Activated gamma-delta T cell treated with Interleukin-2 at 50 U/mL for 16 hours (primary cell): ENCODE results near the gene ZDHHC9.

Source experiments
- DNase-seq: peaks from one replicate; pipeline ENCODE4 v3.0.0-alpha.2; 2020

Gene ZDHHC9

DNA sequence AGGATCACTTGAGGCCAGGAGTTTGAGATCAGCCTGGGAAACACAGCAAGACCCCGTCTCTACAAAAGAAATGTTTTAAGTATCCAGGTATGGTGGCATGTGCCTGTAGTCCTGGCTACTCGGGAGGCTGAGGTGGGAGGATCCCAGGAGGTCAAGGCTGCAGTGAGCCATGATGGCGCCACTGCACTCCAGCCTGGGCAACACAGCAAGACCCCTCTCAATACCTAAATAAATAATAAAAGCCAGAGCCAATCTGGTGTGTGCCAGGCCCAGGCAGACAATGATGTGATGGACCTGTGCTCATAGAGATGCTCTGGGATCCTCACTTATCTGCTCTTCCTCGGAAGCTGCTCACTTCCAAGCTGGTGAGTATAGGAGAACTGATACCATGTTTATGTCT lies 82.1 kb downstream of the ZDHHC9 start:
- no peak for DNase-seq

DNA sequence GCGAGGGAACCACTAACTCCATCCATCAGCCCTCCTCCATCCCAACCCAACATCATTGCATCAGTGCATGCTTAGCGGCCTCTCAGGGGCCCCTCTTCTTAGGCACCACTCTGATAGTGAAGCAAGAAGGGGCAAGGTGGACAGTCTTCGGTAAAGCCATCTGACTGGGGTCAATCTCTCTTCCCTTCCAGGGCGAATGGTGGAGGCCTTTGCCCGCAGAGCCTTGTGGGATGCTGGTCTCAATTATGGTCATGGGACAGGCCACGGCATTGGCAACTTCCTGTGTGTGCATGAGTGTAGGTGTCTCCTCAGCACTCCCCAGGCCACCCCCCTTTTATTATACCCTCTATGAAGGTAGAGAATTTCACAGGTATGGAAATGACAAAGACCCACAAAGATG lies 82.7 kb downstream of the ZDHHC9 start:
- no peak for DNase-seq

DNA sequence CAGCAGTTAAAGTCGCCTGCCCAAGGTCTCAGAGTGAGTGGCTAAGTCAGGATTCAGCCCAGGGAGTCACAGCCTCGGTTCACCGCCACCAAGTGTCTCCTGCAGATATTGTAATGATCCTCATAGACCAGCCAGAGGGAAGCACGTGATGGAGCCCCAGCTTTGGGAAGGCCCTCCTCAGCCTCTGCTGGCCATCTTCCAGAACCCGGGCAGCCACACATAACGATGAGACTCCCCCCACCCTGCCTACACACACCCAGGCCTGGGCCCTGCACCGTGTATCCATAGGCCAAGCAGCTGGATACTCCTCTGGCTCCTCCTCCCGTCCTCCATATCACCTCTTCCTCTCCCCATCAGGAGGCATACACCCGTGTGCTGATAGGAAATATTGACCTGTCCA lies 83.5 kb downstream of the ZDHHC9 start:
- DNase-seq = no peak

GRCh38 chrX:129759576-129760061 lies 84.1 kb downstream of the ZDHHC9 start:
- peak; percentile 55 for DNase-seq

- DNase-seq = peak; percentile 27
Observed at GRCh38 chrX:129755779-129756650, 87.7 kb downstream of the ZDHHC9 start.

DNA sequence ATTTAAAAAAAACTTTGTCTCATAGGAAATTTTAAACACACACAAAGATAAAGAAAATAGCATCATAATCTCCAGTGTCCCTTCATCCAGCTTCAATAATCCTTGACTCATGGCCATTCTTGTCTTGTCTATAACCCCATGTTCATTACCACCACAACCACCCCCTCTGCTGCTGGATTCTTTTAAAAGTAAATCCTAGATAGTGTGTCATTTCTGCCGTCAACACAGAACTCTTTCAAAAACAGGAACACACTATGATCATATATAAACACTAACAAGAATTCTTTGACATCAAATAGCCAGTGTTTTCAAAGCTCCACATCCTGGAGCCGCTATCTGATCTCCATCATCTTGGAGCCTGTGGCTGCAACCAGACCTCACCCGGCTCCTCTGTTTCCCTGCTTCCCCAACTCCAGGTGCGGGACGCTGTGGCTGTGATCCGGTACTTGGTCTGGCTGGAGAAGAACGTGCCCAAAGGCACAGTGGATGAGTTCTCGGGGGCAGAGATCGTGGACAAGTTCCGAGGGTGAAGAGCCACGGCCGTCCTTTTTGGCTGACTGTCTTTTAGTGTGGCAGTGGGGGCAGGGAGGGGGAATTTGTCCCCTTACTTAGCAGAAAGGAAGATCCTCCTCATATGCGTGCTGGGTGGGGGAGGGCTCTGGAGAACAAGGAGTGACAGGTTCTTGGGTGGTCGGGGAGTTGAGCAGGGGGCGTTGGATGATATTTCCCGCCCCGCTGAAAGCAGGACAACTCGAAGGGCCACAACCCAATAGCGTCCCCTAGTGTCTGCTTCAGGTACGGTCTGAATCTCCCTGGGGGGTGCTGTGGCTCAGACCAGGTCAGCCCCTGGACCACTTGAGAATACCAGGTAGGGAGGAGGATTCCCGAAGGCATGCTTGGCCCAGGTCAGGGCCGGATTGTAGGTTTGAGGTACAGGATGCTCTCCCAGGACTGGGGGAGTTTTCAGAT lies 89.3 kb downstream of the ZDHHC9 start:
- no peak for DNase-seq
